Posterior vena cava (tissue), 2 donors: ENCODE measurements around the gene MRS2. TPM values are rescaled to one million over a fixed set of nuclear protein-coding genes. Genes with fewer than 3 reads are reported as not detected.

Experiments used
- DNase-seq: peaks from one replicate; pipeline ENCODE4 v3.0.0-alpha.2; 2020; ENCODE audit warnings: low spot score
- intact Hi-C, 2 donors: fragments of 100-400 bp; cut with DNase I; formaldehyde crosslinking; loops; one replicate each; pipeline versions ENCODE4 v1.14.1 to v1.14.2; 2022 to 2023
- total RNA-seq, 2 donors: library from RNA; stranded (reverse); fragmentation: NEBNext Ultra II Directional; extraction: Animal tissue kit (Norgen Biotek cat#: 25700); gene quantifications; one replicate each; pipeline ENCODE4 v1.2.1, GENCODE V29; 2021
- donor health status: DM: yes; HTN: yes; CAD: no.
- donor health status: DM: yes; HTN: yes; CAD: no.

MRS2 gene
- total RNA-seq, 2 donors from 2014 or later, result 13.6 to 17.6 TPM

DNA sequence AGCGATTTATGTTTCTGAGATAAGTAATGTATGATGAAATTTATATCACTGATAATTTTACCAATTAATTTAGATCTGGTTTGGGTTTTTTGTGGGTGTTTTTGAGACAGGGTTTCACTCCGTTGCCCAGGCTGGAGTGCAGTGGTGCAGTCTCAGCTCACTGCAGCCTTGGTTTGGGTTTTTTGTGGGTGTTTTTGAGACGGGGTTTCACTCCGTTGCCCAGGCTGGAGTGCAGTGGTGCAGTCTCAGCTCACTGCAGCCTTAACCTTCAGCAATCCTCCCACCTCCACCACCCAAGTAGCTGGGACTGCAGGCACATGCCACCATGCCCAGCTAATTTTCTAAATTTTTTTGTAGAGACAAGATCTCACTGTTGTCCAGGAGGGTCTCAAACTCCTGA lies 13.0 kb downstream of the MRS2 start:
- no peak for DNase-seq
- intact Hi-C loops, result no loop called here

GRCh38 chr6:24419526-24419925 lies 16.8 kb downstream of the MRS2 start:
- intact Hi-C loops, result no loop called here
- no peak for DNase-seq

DNA sequence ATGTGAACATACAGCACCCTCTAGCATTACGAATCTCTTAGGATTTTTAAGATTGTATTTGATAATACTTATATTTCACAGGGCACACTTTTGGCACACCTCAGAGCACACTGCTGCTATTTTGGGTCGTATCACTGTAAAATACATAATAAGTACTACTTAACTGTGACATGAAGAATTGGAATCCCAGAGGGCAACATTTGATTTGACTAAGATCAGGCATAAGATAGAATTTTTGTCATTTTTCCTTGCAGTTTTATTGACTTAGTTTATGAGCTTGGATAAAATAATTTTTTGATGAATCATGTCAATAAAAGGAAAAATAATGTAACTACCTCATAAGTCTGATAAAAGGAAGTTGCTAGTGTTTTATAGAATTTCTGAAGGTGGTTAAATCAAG lies 22.4 kb downstream of the MRS2 start:
- DNase-seq, result no peak
- intact Hi-C loops, result no loop called here

DNA sequence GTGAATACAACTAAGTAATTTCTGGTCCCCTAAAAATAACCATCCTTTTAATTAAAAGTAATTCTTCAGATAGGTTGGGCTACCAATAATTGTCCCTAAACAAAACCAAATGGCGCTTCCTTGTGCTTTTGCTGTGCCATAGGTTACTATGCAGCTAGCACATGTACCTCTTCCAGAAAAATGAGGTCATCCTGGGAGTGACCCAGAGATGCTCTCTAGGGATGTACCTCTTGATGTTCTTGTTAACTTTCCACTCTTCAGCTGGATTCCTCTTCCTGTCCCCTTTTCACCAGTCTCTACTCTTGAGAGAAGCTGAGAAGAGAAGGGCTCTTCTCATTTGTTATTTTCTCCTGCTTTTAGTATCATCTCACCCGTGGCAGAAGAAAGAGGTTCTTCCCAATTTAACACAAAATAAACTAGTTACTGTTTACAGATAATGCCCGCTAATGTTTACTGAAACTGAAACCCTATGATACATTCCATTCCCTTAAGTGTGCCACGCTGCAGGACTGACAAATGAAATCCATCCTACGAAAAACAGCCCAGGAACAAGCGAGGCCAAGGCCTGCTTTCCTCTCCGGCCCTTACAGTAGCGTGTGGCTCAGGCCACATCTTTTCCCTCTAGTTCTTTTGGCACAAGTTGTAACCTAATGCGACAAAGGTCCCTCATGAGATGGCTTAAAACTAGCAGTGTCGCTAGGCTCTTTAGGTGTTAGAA lies 24.2 kb downstream of the MRS2 start:
- intact Hi-C loops, result no loop called here

GRCh38 chr6:24428615-24429014 lies 25.9 kb downstream of the MRS2 start:
- DNase-seq, result no peak
- intact Hi-C loops, result no loop called here

More for the DNA sequence above, 24.2 kb downstream of the MRS2 start:
- DNase-seq, result no peak

DNA sequence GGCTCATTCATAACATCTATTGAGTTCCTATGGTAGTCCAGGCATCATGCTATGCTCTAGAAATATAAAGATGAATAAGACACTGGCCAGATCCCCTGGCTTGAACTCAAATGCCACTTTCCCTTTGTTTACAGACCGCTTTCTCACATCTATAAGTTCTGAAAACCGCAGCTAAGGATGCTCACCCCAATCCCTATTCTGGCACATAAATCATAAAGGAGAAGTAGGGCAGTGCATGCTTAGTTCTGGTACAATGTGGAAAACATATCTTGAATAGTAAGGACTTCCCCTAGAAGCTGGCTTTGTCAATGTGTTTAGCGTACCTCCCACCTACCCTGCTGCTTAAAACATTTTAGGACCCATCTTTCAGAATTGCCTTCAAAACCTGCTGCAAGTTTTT lies 26.4 kb downstream of the MRS2 start:
- intact Hi-C loops, result no loop called here
- no peak for DNase-seq

DNA sequence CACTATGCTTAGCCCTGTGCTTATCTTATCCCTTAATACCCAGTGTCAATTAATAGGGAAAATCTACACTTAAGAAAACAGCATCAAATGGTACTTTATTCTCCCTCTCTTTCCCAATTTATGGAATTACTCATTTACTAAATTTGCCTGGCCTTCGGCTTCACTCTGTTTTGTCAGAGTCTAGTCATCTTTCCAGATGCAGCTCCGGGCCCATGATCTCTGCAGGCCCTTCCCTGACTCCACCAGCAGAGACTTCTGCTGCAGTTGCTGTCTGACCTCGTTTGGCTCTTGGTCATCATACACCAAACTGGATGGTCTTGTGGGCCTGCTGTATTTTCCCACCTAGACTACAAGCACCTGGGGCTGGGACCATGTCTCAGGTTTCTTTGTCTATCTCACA lies 27.4 kb downstream of the MRS2 start:
- intact Hi-C loops, result no loop called here
- DNase-seq, result no peak

DNA sequence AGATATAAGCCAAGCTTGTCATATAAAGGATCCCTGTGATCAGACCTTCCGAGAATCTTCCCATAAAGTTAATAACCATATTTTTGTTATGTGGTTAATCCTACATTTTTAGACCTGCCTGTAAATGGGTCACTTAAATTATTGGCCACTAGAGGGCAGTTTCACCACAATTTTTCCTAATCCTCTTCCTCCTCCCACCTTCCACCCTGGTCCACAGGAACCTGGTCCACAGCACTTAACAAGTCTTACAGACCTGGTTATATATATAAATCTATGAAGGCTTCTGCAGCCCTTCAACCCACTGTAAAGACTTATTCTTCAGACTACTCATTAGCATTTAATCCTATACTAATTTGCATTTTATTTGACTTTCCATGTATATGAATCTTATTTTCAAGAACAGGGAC lies 28.3 kb downstream of the MRS2 start:
- intact Hi-C loops, result no loop called here

DNA sequence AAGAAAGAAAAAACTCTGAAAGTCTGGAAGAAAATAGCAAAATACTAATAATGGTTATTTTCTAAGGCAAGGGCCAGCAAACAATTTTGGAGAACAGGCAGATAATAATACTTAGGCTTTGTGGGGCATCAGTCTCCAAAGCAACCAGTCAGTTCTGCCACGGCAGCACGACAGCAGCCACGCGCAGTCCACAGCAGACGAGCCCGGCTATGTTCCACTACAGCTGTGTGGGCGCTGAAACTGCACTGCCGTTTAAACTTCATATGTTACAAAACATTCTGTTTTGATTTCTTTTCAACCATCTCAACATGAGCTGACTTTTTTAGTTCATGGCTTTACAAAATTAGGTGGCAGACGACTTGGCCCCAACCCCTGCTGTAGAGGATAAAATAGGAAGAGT lies 29.9 kb downstream of the MRS2 start:
- DNase-seq, result no peak
- intact Hi-C loops, result no loop called here

More for the DNA sequence above, 28.3 kb downstream of the MRS2 start:
- no peak for DNase-seq

GRCh38 chr6:24436979-24437378 lies 34.2 kb downstream of the MRS2 start:
- intact Hi-C loops, result no loop called here

GRCh38 chr6:24439858-24440539 lies 37.3 kb downstream of the MRS2 start:
- intact Hi-C loops, result no loop called here
- DNase-seq, result no peak

More at GRCh38 chr6:24436979-24437378, 34.2 kb downstream of the MRS2 start:
- no peak for DNase-seq

DNA sequence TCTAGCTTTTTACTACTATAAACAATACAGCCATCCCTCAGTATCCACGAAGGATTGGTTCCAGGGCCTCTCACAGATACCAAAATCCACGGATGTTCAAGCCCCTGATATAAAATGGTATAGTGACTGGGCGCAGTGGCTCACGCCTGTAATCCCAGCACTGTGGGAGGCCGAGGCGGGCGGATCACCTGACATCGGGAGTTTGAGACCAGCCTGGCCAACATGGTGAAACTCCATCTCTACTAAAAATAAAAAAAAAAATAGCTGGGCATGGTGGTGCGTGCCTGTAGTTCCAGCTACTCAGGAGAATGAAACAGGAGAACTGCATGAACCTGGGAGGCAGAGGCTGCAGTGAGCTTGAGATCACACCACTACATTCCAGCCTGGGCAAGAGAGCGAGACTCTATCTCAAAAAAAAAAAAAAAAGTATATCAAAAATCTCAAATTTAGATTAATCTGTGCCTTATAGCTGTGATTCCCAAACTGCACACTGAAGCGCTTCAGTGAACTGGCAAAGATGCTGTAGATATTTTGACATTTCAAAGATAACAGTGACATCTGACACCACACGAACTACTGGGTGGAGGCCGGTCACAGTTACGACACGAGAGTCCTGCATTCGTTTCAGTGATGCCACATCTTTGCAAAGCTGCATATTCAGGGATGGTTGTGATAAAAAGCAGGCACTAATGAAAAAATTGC lies 38.3 kb downstream of the MRS2 start:
- intact Hi-C loops, result no loop called here
- no peak for DNase-seq

DNA sequence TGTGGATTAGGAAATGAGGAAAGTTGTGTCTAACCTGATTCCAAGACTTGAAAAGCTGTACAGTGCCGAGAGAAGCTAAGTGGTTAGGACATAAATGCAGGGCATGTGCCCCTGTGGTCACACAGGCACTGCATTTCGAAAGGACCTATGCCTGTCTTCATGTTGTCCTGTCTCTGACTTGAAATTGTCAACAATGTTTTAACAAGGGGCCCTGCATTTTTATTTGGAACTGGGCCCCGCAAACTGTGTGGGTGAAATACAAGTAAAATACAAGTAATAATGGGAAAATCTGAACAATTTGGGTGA lies 38.8 kb downstream of the MRS2 start:
- DNase-seq, result no peak
- intact Hi-C loops, result no loop called here

DNA sequence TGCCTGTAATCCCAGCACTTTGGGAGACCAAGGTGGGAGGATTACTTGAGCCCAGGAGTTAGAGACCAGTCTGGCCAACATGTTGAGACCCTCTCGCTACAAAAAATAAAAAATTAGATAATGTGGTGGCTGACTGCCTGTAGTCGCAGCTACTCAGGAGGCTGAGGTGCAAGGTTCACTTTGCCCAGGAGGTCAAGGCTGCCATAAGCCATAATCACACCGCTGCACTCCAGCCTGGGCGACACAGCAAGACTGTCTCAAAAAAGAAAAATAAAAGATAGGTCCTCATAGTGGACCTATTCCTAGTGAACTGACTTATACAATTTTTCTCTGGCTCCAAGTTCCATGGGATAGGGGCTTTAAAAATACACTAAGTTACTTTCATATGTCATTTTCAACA lies 41.9 kb downstream of the MRS2 start:
- no peak for DNase-seq
- intact Hi-C loops, result no loop called here

DNA sequence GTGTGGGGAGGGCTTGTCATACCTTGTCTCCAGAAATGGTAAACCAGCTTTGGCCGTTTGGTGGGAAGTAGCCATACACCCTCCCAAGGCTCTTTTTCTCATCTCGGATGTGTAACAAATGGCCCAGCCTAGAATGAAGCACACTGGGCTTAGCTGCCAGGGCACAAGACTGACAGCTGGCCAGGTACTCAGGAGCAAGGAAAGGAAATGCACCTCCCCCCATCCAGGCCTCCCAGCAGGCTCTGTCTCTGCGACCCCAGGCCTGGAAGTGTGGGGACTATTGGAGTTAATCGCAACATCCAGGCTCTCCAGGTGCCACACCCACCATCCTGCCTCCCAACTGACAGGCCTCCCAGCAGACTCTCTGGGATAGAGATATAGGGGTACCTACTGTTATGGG lies 43.0 kb downstream of the MRS2 start:
- intact Hi-C loops, result no loop called here
- DNase-seq, result no peak

DNA sequence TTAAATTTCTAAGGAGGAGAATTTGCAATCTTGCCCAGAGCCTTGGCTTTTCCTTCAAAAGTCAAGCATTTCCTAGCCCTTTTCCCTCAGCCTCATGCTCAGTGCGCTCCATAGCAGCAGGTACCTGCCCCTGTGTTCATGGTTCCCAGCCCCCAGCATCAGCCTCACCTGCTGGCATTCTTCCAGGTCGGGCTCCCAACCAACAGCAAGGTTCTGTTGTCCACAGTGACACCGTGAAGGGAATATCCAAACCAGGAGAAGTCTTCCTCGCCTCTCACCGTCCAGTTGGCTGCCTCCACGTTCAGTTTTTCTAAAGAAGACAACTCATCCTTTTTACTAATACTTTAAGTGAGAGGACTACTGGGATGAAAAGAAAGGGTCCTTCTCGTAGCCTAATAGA lies 43.9 kb downstream of the MRS2 start:
- intact Hi-C loops, result no loop called here
- DNase-seq, result no peak

- DNase-seq, result no peak
- intact Hi-C loops, result no loop called here
Observed at GRCh38 chr6:24448396-24448795, 45.7 kb downstream of the MRS2 start.

DNA sequence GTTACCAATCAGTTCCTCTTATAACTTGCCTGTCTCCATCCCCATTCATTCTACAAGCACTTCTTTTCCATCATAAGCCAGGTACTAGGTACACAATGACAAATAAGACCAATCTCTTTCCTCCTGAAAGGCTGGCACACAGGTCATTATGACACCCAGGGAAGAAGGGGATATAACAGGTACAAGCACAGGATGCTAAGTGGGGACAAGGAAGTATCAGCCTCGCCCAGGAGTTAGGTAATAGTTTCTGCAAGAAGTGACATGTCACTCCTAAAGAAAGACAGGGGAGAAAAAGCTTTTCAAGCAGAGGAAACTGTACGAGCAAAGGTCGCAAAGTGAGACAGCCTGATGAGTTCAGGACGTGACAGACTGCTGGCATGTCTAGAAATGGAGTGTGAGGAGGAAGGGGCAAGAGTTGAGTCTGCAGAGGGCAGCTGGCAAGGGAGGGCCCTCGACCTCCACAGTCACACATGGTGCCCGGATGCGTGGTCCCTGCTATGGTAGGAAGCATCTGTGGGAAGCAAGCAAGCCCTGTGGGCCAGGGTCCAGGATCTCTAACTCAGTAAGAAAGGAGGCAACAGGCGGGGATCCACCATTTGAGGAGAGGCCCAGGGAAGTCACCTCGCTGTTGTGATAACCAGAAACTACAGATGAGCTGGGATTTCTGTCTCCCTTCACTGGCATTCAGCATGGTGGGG lies 46.2 kb downstream of the MRS2 start:
- DNase-seq, result no peak
- intact Hi-C loops, result no loop called here

GRCh38 chr6:24451581-24452388 lies 49.0 kb downstream of the MRS2 start:
- intact Hi-C loops, result no loop called here
- DNase-seq, result no peak
